ENCODE results near the gene TMEM63A. TPM values are rescaled to one million over a fixed set of nuclear protein-coding genes. Genes with fewer than 3 reads are reported as not detected.

Gene TMEM63A
- total RNA-seq, 1 experiment from 2014 or later: 47.5 TPM

DNA sequence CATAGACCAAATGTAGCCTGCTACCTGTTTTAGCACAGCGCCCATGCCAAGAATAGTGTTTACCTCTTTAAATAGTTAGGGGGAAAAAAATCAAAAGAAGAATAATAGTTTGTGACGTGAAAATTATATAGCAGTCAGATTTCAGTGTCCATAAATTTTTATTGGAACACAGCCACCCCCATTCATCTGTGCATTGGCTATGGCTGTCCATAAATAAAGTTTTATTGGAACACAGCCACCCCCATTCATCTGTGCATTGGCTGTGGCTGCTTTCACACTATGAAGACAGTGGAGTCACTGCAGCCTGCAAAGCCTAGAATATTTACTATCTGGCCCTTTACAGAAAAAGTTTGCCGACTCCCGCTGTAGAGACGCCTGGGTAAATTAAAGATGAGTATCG, 51.3 kb downstream of the TMEM63A start:
- Histone ChIP-seq H3K9me2 (replicated peaks; ENCODE audit: low read length) (no peaks in the 10 kb centered on the region), H3K36me3 (ENCODE audit: low read depth, low read length) (peaks cover 21% of the 10 kb centered on the region; the same call in 1 of the 2 replicates), H3K27me3 (ENCODE audit: low read length) (no peaks in the 10 kb centered on the region), H3K9ac (ENCODE audit: low read length) (no peak overlapping the region), H3K27ac (ENCODE audit: low read length) (no peak overlapping the region), H3F3A (ENCODE audit: low read length, unreplicated experiment) (no peaks in the 10 kb centered on the region), H3K4me2 (ENCODE audit: low read length) (no peak overlapping the region), H3K4me3 (ENCODE audit: low read length) (no peak overlapping the region), H3K79me2 (ENCODE audit: low read length) (no peaks in the 10 kb centered on the region), H2AFZ (ENCODE audit: low read length) (no peak overlapping the region), H4K20me1 (ENCODE audit: low read length) (no peaks in the 10 kb centered on the region), H3K9me3 (ENCODE audit: low read length) (no peaks in the 10 kb centered on the region), H3K4me1 (ENCODE audit: insufficient read depth, low read length) (no peaks in the 10 kb centered on the region)
- ChIA-PET POLR2A (ENCODE audit: unreplicated experiment) (no interaction called here), CTCF (interaction anchor here (0.6 kb wide), 1 partner anchor 29 kb away, joined by 3 read pairs; no protein-coding TSS in a partner anchor)
- DNase-seq: no peak
- BruUV-seq (replicated peaks): no TSS peak
- intact Hi-C loops (cut with micrococcal nuclease): no loop called here
- no peak for ATAC-seq
- TF ChIP-seq, protein P1, sequence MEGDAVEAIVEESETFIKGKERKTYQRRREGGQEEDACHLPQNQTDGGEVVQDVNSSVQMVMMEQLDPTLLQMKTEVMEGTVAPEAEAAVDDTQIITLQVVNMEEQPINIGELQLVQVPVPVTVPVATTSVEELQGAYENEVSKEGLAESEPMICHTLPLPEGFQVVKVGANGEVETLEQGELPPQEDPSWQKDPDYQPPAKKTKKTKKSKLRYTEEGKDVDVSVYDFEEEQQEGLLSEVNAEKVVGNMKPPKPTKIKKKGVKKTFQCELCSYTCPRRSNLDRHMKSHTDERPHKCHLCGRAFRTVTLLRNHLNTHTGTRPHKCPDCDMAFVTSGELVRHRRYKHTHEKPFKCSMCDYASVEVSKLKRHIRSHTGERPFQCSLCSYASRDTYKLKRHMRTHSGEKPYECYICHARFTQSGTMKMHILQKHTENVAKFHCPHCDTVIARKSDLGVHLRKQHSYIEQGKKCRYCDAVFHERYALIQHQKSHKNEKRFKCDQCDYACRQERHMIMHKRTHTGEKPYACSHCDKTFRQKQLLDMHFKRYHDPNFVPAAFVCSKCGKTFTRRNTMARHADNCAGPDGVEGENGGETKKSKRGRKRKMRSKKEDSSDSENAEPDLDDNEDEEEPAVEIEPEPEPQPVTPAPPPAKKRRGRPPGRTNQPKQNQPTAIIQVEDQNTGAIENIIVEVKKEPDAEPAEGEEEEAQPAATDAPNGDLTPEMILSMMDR (conservative IDR thresholded peaks at IDR 0.05; ENCODE audit: low read depth, low read length): no peak
- no peak for TF ChIP-seq EZH2phosphoT487 (IDR thresholded peaks at IDR 0.05; ENCODE audit: borderline replicate concordance, low read length)
- TF ChIP-seq EZH2 (IDR thresholded peaks at IDR 0.05; ENCODE audit: low read length, unreplicated experiment): no peak

DNA sequence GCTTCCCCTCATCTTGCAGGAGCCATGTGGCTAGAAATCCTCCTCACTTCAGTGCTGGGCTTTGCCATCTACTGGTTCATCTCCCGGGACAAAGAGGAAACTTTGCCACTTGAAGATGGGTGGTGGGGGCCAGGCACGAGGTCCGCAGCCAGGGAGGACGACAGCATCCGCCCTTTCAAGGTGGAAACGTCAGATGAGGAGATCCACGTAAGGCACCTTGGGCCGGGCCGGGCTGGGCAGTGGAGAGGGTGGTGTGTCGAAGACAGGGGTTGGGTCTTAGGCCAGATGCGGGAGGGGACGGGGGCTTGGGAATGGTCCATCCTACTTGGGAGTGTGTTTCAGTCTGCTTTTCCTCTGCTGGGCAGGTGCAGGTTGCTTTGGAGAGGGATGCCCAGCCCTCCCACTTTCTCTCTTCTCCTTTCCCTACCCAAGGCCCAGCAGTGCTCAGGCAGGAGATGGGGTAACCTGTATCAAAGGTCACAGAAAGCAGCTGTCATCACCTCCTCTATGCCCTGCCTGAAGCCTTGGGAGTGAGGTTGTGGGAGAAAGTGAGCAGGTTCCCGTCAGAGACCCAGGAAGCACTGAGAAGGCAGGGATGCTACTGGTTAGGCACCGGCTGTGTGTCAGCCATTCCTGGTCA, 53.4 kb downstream of the TMEM63A start:
- BruUV-seq (replicated peaks): no TSS peak
- Histone ChIP-seq H3K27me3 (ENCODE audit: low read length) (no peaks in the 10 kb centered on the region), H3K4me3 (ENCODE audit: low read length) (no peak overlapping the region), H3K36me3 (ENCODE audit: low read depth, low read length) (peaks cover 21% of the 10 kb centered on the region; the same call in 1 of the 2 replicates), H3K27ac (ENCODE audit: low read length) (no peak overlapping the region), H3F3A (ENCODE audit: low read length, unreplicated experiment) (no peaks in the 10 kb centered on the region), H3K9me2 (replicated peaks; ENCODE audit: low read length) (no peaks in the 10 kb centered on the region), H3K9me3 (ENCODE audit: low read length) (no peaks in the 10 kb centered on the region), H3K9ac (ENCODE audit: low read length) (no peak overlapping the region), H3K79me2 (ENCODE audit: low read length) (peaks cover 10% of the 10 kb centered on the region), H2AFZ (ENCODE audit: low read length) (no peak overlapping the region), H3K4me1 (ENCODE audit: insufficient read depth, low read length) (no peaks in the 10 kb centered on the region), H4K20me1 (ENCODE audit: low read length) (no peaks in the 10 kb centered on the region), H3K4me2 (ENCODE audit: low read length) (no peak overlapping the region)
- TF ChIP-seq, protein P1 (conservative IDR thresholded peaks at IDR 0.05; ENCODE audit: low read depth, low read length): no peak
- TF ChIP-seq EZH2phosphoT487 (IDR thresholded peaks at IDR 0.05; ENCODE audit: borderline replicate concordance, low read length) (no peak), EZH2 (IDR thresholded peaks at IDR 0.05; ENCODE audit: low read length, unreplicated experiment) (no peak)
- intact Hi-C loops (cut with micrococcal nuclease): no loop called here
- ATAC-seq (no peak), DNase-seq (no peak)
- CTCF ChIA-PET: no interaction called here
- POLR2A ChIA-PET (ENCODE audit: unreplicated experiment): no interaction called here

DNA sequence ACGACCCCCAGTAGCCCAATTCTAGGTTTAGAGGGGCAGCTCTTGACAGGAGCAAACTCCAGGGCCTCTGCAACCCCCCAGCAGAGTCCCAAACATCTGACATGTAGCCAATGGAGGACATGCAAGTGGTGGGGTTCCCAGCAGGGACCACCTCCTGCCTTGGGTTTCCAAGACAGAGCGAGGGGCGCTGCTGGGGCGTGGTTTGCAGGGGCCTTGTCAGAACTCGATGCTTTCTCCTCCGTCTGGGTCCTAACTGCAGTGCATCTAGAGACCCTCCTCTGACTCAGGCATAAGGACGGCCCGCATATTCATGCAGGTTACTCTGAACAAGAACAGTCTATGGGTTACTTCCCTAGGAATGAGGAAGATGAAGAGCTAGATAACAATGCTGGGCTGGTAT, 55.1 kb downstream of the TMEM63A start:
- Histone ChIP-seq H3K4me1 (ENCODE audit: insufficient read depth, low read length) (no peaks in the 10 kb centered on the region), H3F3A (ENCODE audit: low read length, unreplicated experiment) (no peaks in the 10 kb centered on the region), H3K9me3 (ENCODE audit: low read length) (no peaks in the 10 kb centered on the region), H3K27ac (ENCODE audit: low read length) (no peak overlapping the region), H2AFZ (ENCODE audit: low read length) (no peak overlapping the region), H3K4me2 (ENCODE audit: low read length) (no peak overlapping the region), H3K4me3 (ENCODE audit: low read length) (no peak overlapping the region), H4K20me1 (ENCODE audit: low read length) (no peaks in the 10 kb centered on the region), H3K79me2 (ENCODE audit: low read length) (peaks cover 13% of the 10 kb centered on the region), H3K9ac (ENCODE audit: low read length) (no peak overlapping the region), H3K9me2 (replicated peaks; ENCODE audit: low read length) (no peaks in the 10 kb centered on the region), H3K36me3 (ENCODE audit: low read depth, low read length) (peaks cover 10% of the 10 kb centered on the region; the same call in 1 of the 2 replicates), H3K27me3 (ENCODE audit: low read length) (no peaks in the 10 kb centered on the region)
- intact Hi-C loops (cut with micrococcal nuclease): no loop called here
- no TSS peak for BruUV-seq (replicated peaks)
- POLR2A ChIA-PET (ENCODE audit: unreplicated experiment): no interaction called here
- DNase-seq: no peak
- no peak for ATAC-seq
- CTCF ChIA-PET: no interaction called here
- no peak for TF ChIP-seq EZH2phosphoT487 (IDR thresholded peaks at IDR 0.05; ENCODE audit: borderline replicate concordance, low read length)
- TF ChIP-seq, protein P1 (conservative IDR thresholded peaks at IDR 0.05; ENCODE audit: low read depth, low read length): no peak
- no peak for TF ChIP-seq EZH2 (IDR thresholded peaks at IDR 0.05; ENCODE audit: low read length, unreplicated experiment)
